ENCODE measurements around the gene PRKCB.

PRKCB gene

GRCh38 chr16:24051125-24051524, 215.3 kb downstream of the PRKCB start:
- no peak for TF ChIP-seq CTCF (IDR thresholded peaks at IDR 0.05)

GRCh38 chr16:24052329-24053098, 216.7 kb downstream of the PRKCB start:
- TF ChIP-seq CTCF (IDR thresholded peaks at IDR 0.05): no peak

- TF ChIP-seq CTCF (IDR thresholded peaks at IDR 0.05): no peak
Measured at GRCh38 chr16:24053099-24053946, 217.5 kb downstream of the PRKCB start.

GRCh38 chr16:24054741-24055491, 219.1 kb downstream of the PRKCB start:
- TF ChIP-seq CTCF (IDR thresholded peaks at IDR 0.05): no peak

GRCh38 chr16:24062270-24062817, 226.6 kb downstream of the PRKCB start:
- TF ChIP-seq CTCF (IDR thresholded peaks at IDR 0.05): no peak

- no peak for TF ChIP-seq CTCF (IDR thresholded peaks at IDR 0.05)
Measured at GRCh38 chr16:24069036-24069590, 233.3 kb downstream of the PRKCB start.

- peak; percentile 36; the same call in 1 of the 2 replicates for TF ChIP-seq CTCF (IDR thresholded peaks at IDR 0.05)
Measured at GRCh38 chr16:24070851-24071250, 235.1 kb downstream of the PRKCB start.

All from LNCAP (cell line).